Embryonic facial prominence (tissue), 1 donor: Measurements from ENCODE around the gene ADGRD1.
"Not testable (repeated sequence)": the region's sequence is repeated elsewhere in the genome, so short reads cannot be mapped to it uniquely, and the experiment has no call there.

Experiments
- DNase-seq: peaks from one replicate; pipeline ENCODE4 v3.0.0-alpha.2; 2016; ENCODE audit errors: extremely low spot score

ADGRD1 gene

DNA sequence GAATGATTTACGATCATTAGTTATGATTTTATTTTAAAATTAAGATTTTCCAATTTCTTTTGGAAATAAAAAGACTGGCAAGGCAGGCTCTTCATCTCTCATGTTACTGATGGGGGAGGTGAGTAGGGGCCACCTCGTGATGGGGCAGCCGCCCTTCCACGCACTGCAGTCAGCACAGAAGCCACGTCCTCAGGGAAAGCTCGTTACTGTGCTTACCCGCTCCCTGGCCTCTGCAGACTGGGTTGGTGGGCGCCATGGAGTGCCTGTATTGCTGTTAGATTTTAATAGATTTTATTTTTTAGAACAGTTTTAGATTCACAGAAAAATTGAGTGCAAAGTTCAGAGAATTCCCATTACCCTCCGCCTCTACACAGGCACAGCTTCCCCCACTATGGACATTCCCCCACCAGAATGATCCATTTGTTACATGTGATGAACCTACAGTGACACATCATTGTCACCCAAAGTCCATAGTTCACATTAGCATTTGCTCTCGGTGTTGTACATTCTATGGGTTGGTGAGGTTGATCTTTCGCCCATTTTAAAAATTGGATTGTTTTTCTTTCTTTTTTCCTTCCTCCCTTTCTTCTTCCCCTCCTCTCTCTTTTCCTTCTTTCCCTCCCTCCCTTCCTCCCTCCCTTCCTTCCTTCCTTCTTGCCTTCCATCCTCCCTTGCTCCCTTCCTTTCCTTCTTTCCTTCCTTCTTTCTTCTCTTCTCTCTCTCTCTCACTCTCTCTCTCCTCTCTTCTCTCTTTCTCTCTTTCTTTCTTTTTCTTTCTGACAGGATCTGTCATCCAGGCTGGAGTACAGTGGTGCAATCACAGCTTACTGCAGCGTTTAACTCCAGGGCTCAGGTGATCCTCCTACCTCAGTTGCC lies 30.7 kb downstream of the ADGRD1 start:
- no peak for DNase-seq

DNA sequence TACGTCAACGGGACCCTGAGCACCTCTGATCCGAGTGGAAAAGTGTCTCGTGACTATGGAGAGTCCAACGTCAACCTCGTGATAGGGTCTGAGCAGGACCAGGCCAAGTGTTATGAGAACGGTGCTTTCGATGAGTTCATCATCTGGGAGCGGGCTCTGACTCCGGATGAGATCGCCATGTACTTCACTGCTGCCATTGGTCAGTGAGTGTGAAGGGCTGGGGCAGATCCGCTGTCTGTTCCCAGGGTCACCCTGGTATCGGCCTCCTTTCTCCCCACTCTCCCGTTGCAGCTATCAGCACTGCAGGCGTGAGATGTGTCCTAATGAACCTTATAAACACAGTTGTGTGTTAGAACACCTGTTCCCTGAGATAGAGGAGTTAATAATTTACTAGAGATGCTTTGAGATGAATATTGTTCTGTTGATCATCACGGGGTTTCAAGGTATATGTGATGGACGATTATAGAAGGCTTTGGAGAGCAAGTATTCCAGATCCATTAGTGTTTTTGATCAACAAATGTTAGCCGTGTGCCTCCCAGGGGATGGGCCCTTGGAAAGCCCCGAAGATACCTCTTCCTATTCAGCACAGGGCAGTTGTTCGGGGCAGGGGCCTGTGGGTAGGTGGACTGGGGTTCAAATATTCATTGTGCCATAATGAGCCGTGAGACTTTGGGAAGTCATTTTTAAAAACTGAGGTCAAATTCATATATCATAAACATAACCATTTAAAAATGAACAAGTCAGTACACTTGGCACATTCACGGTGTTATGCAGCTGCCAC lies 33.6 kb downstream of the ADGRD1 start:
- no peak for DNase-seq

DNA sequence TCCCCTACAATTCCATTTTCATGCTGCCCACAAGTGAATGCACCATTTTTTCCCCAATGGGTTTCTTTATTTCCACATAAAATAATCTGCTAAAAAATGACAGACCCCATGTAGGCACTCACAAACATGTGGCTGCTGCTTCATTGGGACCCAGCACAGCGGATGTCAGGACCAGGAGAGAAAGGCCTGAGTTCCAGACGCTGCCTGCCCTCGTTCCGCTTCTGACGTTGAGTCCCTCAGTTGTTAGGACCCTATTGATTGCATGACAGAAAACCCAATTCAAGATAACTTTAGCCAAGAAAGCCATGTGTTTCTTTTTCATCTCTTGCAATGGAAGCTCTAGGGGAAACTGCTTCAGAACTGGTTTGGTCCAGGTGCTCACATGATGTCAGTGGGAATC lies 34.6 kb downstream of the ADGRD1 start:
- DNase-seq, result no peak

DNA sequence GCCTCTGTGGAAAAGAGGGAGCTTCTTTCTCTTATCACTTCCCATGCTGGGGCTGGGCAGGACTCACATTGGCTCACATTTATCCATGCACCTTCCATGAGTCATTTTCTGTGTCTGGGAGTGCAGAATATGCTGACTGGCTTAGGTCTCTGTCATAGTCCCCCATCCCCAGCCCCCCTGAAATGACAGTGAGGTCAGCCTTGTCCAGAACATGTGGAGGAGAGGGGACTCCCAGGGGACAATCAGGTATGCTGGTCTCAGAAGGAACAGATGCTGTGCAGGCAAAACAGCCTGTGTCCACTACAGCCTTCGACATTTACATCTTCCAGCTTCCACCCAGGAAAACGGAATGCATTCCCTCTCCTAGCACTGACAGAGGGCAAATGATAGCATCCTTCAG lies 35.0 kb downstream of the ADGRD1 start:
- no peak for DNase-seq

DNA sequence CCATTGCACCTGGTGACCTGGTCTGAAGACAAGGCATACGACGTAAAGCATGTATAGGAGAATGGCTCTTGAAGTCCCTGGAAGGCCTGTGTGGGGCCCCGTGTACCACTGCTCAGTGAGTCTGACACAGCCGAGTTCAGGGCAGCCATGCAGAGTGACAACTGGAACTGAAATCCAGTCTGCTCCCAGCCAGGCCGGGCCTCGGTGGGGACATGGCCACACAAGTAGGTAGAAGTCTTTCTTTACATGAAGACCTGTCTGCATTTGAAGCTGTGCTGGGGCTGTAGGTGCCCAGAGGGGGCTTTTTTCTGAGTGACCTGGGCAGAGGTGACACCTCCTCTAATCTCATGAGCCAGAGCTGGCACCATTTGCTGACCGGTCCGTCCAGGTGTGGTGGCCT lies 35.7 kb downstream of the ADGRD1 start:
- no peak for DNase-seq

DNA sequence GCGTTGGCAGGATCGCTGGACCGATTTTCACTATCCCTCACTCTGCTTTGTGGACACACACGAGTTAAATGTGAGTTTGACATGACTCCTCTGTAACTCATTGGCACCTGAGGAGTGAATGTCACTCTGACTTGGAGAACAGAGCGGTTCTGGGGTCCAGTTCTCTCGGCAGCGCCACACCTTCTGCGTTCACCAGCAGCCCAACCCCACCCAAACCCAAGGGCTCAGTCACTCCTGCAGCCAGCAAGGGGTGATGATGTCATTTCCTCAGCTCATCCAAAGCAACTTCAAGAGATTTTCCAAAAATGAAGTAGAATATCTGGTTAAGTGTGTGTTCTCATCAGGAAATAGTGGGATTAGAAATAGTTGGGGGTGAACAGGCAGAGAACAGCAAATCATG lies 36.3 kb downstream of the ADGRD1 start:
- DNase-seq, result no peak

DNA sequence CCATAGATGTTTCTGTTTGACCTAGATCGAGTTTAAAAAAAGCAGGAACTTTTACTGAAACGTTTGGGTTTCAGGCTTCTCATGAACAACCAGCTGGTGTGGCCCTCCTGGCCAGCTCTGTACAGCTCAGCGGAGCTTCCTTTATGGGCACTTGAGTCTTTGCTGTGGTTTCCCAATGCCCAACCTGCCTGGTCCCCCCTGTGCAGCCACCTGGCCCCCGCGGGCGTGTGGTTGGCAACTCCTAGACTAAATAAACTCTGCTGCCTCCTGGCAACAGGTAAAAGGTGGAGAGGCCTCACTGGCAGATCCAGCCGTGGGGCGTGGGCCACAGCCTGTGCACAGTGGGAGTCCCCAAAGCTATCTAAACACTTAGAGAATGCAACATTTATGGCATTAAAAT lies 38.7 kb downstream of the ADGRD1 start:
- no peak for DNase-seq

DNA sequence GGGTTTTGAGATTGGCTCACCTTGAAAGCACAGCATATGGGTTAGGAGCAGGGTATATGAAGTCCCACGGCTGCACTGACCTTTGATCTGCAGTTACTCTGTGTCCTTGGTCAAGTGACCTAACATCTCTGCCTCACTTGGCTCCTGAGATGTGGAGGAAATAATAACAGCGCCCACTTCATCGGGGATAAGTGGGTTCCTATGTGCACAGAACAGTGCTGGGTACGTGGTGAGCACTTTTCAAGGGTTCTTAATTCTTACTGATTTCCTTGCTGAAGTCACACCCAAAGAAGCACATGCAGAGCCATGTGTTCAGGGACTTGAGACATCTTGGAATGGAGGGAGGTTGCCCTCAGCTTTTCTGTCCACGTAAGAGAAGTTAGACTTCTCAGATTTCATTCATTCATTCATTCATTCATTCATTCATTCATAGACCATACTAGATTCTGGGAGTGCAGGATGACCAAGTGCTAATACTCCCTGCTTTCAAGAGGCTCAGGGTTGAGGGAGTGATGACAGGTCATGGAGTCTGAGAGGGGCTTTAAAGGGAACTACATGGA lies 39.4 kb downstream of the ADGRD1 start:
- no peak for DNase-seq

DNA sequence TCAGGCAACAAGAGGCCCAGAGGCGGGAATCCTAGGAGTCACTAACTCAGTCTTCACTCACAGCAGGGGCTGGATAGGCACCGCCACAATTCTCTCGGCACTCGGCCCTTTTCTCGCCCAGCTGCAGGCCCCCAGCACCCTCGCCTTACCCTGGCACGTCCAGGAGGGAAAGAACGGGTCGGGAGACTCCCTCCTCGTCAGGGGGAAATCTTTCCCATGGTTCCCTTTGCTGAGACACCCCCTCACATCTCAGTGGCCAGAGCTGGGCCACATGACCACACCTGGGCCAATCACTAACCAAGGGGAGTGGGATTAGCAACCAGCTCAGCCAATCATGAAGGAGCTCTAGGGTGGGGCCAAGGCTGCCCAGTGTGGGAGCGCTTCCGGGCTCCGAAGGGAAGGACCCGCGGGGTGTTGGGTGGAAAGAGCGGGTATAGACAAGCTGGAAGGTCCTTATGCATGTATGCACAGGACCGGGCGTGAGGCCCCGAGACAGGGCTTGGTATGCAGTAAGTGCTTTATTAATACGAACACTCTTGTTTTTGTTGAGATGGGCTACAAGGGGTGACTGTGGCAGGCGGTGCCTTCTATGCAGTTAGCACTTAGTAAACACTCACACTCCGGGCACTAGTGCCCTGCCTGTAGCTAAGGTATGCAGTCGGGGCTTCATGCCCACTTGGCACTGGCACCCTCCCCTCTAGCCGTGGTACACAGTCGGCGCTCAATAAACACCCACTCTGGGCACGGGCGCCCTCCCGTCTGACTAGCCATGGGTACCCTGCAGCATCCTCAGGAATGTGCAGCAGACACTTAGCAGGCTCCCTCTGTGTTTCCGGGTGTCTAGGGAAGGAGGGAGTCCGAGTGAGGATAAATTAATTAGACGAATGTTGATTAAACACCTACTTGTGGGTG lies 40.3 kb downstream of the ADGRD1 start:
- DNase-seq, result no peak

DNA sequence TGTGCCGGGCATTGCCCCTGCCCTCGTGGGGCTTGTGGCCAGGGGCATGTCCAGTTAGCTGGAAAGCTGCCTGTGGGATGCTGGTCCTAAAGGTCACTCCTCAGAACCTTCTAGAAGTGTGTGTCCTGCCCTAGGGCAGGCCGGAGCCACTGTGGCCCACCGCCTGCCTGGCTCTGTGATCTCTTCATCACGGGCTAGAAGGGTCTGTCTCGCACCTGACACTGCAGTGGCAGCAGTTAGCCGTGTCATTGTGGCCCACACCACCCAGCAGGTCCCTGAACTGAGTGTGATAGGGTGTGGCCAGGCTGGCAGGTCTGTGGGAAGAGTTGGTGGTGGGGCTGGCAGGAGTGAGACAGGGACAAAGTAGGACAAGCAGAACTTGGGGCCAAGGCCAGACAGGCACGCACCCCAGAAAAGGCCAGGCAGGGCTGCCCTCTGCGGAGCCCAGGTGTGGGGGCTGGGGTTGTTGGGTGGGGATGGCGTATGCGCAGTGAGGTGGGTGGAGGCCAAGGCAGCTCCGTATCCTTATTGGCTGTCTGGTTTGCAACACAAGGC lies 41.2 kb downstream of the ADGRD1 start:
- no peak for DNase-seq

DNA sequence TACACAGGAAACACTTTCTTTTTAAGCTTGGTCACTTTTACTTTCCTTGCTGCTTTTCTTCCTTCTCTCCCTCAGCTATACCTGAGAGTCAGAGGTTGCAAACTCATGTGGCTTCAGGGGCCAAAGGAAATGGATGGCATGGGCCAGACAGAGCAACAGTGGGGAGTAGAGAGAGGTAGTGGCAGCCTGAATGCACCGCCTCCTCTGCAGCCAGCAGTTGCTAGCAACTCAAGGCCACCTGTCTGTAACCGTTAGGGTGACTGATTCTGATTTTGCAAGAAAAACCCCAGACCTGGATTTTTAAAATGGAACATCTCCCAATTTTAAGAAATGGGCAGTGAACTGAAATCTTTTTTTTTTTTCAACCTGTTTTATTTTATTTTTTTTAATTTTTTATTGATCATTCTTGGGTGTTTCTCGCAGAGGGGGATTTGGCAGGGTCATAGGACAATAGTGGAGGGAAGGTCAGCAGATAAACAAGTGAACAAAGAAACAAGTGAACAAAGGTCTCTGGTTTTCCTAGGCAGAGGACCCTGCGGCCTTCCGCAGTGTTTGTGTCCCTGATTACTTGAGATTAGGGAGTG lies 41.8 kb downstream of the ADGRD1 start:
- not testable (repeated sequence) for DNase-seq

DNA sequence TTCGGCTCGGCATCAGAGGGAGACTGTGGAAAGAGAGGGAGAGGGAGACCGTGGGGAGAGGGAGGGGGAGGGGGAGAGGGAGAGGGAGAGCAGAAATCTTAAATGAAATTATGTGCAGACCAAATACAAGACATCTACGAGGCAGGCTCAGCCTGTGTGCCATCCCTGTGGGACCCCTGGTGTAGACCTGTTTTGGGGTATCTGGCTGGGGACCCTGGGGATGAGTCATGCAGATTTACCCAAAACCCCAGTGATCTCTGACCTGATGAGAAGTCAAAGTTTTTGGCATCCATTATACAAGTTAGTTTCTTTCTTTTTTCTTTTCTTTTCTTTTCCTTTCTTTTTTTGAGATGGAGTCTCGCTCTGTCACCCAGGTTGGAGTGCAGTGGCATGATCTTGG lies 44.4 kb downstream of the ADGRD1 start:
- no peak for DNase-seq

DNA sequence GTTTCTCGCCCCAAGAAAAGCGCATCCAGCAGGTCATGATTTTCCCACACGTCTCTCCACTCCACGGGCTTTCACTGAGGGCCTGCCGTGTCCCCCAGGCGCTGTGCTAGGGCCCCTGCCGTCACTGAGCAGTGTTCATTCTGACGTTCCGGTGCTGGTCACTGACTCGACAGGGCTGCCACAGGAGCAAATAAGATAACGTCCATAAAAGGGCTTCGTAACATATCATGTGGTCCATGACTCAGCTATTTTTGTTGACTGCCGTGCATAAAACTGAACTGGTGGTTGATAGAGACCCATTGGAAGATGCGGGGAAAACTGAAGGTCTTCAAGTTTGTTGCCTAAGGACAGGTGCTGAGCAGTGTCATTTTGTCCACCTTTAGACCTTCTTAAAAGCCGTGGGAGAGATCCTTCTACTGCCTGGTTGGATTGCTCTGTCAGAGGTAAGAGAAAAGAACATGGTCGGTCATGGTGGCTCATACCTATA lies 46.3 kb downstream of the ADGRD1 start:
- no peak for DNase-seq

DNA sequence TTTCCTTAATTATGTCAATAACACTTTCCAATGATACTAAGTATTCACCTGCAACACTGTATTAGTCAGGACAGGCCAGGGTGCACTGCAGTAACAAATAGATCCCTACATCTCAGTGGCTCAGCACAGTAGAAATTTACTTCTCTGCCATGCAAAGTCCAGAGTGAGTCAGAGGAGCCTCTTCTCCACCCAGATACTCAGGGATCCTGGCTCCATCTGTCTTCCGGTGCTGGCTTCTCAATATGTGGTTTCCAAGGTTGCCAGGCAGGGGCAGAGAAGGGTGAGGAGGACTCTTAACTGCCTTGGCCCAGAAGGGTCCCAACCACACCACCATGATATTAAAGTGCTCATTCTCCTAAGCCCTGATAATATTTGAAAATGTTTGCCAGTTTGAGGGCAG lies 47.8 kb downstream of the ADGRD1 start:
- DNase-seq, result no peak

DNA sequence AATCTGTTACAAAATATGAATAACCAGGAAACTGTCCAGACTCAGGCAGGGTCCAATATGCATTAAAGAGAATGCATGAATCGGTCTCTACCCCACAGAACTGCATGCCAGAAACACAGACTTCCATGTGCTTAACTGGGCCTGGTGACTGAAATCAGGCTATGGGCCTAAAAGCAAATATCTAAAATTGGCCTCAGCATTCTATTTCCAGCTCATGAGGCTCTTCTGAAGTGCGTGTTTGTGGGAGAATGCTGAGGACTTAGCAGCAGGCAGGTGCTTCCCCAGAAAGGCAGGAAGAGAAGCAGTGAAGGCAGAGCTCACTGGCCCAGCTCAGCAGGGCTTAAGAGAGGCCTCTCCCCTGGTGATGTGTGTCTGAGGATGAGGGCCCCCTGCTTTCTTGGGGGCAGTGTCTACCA lies 48.5 kb downstream of the ADGRD1 start:
- no peak for DNase-seq

DNA sequence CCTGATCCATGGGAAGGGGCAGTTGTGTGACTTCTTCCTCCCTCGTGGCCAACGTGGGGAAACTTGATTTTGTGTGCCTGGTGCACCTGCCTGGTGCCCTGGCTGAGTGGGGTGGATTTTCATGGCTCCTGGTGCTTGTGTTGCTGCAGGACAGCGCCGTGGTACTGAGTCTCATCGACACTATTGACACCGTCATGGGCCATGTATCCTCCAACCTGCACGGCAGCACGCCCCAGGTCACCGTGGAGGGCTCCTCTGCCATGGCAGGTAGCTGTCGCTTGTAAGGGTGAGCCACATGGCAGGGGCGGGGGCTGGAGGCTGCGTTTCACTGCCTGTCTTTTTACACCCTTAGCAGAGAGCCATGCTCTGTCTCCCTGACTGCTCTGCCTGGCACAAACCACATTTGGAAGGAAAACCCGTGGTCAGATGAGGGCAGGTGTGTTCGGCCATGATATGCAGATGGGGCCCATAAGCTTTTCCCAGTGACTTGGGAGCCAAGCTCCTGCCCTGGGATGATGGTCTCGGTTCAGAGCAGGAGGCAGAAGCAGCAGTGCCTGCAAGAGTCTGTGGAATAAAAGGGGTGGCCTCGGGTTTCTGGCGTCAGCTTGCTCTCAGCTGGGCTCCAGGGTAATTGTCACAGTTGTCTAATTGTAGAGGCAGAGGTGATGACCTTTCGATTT lies 49.5 kb downstream of the ADGRD1 start:
- DNase-seq, result no peak

DNA sequence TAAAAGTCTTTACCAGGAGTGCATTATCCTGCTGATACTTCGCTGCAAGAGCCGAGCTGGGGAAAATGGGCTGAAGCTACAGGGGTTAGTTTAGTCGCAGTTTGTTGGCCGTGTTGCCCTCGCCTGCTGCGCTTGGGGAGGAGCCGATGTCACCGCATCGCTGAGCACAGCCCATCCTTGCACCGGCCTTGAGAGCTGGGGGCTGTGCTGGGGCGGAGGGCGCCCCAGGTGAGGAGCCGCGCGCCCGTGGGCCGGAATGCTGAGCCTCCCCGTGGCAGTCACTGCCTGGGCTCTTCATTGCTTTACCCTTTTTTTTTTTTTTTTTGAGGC lies 50.0 kb downstream of the ADGRD1 start:
- no peak for DNase-seq

DNA sequence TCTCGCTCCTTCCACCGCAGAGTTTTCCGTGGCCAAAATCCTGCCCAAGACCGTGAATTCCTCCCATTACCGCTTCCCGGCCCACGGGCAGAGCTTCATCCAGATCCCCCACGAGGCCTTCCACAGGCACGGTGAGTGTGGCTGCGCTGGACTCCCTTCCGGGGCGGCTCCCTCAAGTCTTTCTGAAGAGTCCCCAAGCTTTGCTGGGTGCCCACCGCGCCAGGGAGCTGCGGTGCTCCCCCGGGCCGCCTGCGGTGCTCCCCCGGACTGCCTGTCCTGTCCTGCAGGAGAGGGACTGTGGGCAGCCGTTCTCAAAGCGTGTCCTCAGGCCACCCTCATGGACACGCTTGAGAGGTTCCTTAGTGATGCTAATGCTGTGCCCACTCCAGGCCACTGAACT lies 50.5 kb downstream of the ADGRD1 start:
- DNase-seq, result no peak

DNA sequence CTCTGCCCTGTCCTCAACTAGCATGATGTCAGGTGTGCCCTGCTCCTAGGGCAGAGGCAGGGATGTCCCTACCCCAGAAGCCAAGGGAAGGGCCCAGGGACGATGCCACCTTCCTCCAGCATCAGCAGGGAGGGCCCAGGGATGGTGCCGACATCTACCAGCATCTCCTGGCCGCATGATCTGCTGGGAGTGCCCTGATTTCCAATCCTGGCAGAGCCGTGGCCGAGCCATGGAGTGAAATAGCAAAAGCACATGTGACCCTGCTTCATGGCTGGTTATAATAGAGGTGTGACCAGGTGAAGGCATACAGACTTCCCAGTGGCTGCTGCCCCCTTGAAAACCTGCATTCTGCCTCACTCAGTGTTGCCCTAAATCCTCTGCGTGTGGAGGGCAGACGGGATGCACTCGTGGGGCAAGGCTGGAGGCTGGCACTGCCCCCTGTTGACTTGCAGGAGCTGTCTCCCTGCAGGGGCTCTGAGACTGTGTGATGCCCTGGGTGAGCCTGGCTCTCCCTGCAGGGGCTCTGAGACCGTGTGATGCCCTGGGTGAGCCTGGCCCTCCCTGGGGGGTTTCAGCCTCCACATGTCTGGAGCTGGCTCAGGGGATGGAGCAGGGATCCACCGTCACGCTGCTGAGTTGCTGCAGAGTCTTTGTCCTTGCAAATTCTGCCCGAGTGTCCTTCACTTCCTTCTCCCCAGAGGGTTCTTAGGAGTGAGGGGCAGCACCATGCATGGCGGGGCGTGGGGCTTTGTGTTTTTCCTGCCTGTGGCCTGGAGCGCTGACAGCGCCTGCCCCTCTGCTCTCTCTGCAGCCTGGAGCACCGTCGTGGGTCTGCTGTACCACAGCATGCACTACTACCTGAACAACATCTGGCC lies 51.7 kb downstream of the ADGRD1 start:
- DNase-seq, result no peak
